ENCODE results near the gene NAA38. TPM values are rescaled to one million over a fixed set of nuclear protein-coding genes. Genes with fewer than 3 reads are reported as not detected.
"Not testable (repeated sequence)": the region's sequence is repeated elsewhere in the genome, so short reads cannot be mapped to it uniquely, and the experiment has no call there.

The NAA38 gene
- total RNA-seq, 1 donor from 2014 or later: 58.7 TPM

- H3K36me3 ChIP-seq: peaks cover 20% of the 10 kb centered on the region
- DNase-seq (no peak), ATAC-seq (no peak)
- no peak overlapping the region for H3K27ac ChIP-seq
- no peaks in the 10 kb centered on the region for H3K9me3 ChIP-seq
- peaks cover 8% of the 10 kb centered on the region for H3K4me1 ChIP-seq
- H3K4me3 ChIP-seq: no peak overlapping the region
- intact Hi-C loops (cut with DNase I): no loop called here
- no peaks in the 10 kb centered on the region for H3K27me3 ChIP-seq
- no peak for TF ChIP-seq CTCF (IDR thresholded peaks at IDR 0.05)
Measured at GRCh38 chr17:7875804-7876370, 18.5 kb upstream of the NAA38 start.

- peaks cover 10% of the 10 kb centered on the region for H3K36me3 ChIP-seq
- DNase-seq (no peak), ATAC-seq (peak; percentile 45)
- no peak overlapping the region for H3K27ac ChIP-seq
- H3K4me1 ChIP-seq: no peaks in the 10 kb centered on the region
- H3K9me3 ChIP-seq: no peaks in the 10 kb centered on the region
- H3K27me3 ChIP-seq: no peaks in the 10 kb centered on the region
- no peak for TF ChIP-seq CTCF (IDR thresholded peaks at IDR 0.05)
- intact Hi-C loops (cut with DNase I): no loop called here
- H3K4me3 ChIP-seq: no peak overlapping the region
Measured at GRCh38 chr17:7873051-7873450, 15.7 kb upstream of the NAA38 start.

GRCh38 chr17:7867881-7868329 is 10.5 kb upstream of the NAA38 start:
- ATAC-seq: peak; percentile 50
- intact Hi-C loops (cut with DNase I): no loop called here
- DNase-seq: no peak

GRCh38 chr17:7864995-7865650 is 7.8 kb upstream of the NAA38 start:
- no peak for TF ChIP-seq CTCF (IDR thresholded peaks at IDR 0.05)
- H3K9me3 ChIP-seq: no peaks in the 10 kb centered on the region
- intact Hi-C loops (cut with DNase I): loop anchor here (5.0 kb wide), 1 partner anchor 127 kb away; no protein-coding TSS in a partner anchor

More at GRCh38 chr17:7867881-7868329, 10.5 kb upstream of the NAA38 start:
- Histone ChIP-seq H3K4me3 (no peak overlapping the region), H3K27me3 (no peaks in the 10 kb centered on the region), H3K4me1 (peaks cover 10% of the 10 kb centered on the region), H3K9me3 (no peaks in the 10 kb centered on the region), H3K27ac (no peak overlapping the region), H3K36me3 (peaks cover 6% of the 10 kb centered on the region)
- no peak for TF ChIP-seq CTCF (IDR thresholded peaks at IDR 0.05)

GRCh38 chr17:7864384-7864783 is 7.0 kb upstream of the NAA38 start:
- not testable (repeated sequence) for H3K36me3 ChIP-seq, H3K27ac ChIP-seq, DNase-seq, H3K27me3 ChIP-seq, H3K4me3 ChIP-seq, H3K9me3 ChIP-seq, ATAC-seq
- H3K4me1 ChIP-seq: peaks cover 13% of the 10 kb centered on the region
- intact Hi-C loops (cut with DNase I): loop anchor here (5.0 kb wide), 1 partner anchor 128 kb away; no protein-coding TSS in a partner anchor

More at GRCh38 chr17:7864995-7865650, 7.8 kb upstream of the NAA38 start:
- Histone ChIP-seq H3K36me3 (peaks cover 5% of the 10 kb centered on the region), H3K27me3 (no peaks in the 10 kb centered on the region), H3K4me1 (peaks cover 13% of the 10 kb centered on the region), H3K4me3 (no peak overlapping the region), H3K27ac (no peak overlapping the region)
- no peak for DNase-seq
- no peak for ATAC-seq

GRCh38 chr17:7862692-7863437 is 5.5 kb upstream of the NAA38 start:
- DNase-seq (no peak), ATAC-seq (no peak)
- no peaks in the 10 kb centered on the region for H3K27me3 ChIP-seq
- peak; percentile 85 for TF ChIP-seq CTCF (IDR thresholded peaks at IDR 0.05)
- intact Hi-C loops (cut with DNase I): loop anchor here (5.0 kb wide), 1 partner anchor 129 kb away; no protein-coding TSS in a partner anchor
- H3K4me1 ChIP-seq: peaks cover 22% of the 10 kb centered on the region
- peaks cover 5% of the 10 kb centered on the region for H3K36me3 ChIP-seq
- H3K9me3 ChIP-seq: no peaks in the 10 kb centered on the region
- H3K27ac ChIP-seq: no peak overlapping the region
- H3K4me3 ChIP-seq: no peak overlapping the region

All from upper lobe of right lung (tissue), 1 donor.